Kasumi-1 (cell line): ENCODE measurements around the gene TMEM272.

ENCODE experiments used
- DNase-seq, 2 experiments: peaks; one replicate each; lab custom pipeline; 2025; lab: John Stamatoyannopoulos, UW

Gene TMEM272

DNA sequence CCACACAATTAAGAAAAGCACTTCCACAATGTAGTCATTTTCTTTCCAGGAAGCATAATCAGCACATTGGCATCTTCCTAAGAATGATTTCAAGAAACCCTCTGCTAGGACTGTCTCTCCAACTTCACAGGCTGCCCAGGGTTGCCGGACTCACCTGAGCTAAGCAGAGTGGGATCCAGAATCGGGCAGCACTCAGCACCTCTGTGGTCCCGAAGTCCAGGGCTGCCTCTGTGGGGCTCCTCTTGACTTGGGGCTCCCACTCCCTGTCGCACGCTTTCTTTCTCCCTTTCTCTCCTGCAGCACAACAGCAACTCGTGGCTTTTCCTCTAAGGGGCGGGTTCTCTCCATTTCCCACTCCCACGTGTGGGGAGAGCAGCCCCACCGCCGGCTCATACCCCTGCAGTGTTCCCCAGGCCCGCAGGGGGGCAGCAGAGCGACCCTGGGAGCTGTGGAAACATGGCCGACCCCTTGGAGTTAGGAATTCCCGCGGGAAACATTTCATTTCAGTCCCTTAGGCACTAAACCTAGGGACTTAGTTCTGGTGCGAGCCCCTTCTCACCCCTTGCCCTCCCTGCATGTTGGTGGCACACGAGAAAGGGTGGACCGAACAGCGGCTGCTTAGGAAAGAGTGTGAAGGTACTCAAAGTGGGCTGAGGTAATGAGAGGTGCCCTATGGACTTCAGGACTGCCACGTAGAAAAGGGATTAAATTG, at the start of gene TMEM272:
TMEM272 (minus strand) TSS at position 316 of the 712 bp plus-strand sequence. CDS start 6,647 bp downstream, outside the sequence.
- DNase-seq = peak; percentile 41 to 51

GRCh38 chr13:51894239-51894638, 49.3 kb upstream of the TMEM272 start:
- DNase-seq = no peak

DNA sequence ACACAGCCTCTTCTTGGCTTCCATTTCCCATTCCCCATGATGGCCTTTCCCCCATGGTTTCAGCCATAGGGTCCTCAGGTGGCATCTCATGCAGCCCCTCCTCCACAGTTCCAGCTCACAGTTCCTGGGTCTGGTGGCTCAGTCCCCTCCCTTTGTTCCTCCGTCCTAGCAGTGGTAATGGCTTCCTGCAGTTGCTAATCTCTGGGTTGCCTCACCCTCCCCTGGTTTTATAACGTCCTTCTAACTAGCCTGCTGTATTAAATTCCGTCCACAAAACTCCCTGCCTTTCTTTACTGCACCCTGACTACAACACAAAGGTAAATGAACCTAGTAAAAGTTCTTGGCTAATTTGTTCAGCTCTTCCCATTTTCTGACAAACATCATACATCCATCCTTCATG, 47.7 kb upstream of the TMEM272 start:
- DNase-seq = no peak

DNA sequence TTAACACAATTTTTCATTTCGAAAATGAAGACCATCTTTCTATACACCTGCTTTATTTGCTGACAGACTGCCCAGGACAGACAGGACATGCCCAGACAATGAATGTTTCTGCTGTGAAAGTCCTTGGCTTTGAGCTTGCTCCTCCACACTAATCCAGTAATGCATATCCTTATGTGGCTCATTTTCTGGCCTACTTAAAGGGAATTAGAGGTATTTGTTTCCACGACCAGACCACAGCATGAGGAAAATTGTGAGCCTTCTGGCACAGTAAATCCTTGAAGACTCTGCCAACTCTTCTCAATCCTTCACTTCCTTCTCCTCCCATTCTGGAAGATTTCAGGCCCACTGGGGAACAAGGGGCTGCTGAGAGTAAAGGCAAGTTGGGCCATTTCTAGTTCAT, 42.5 kb upstream of the TMEM272 start:
- no peak for DNase-seq

GRCh38 chr13:51885651-51886050, 40.7 kb upstream of the TMEM272 start:
- no peak for DNase-seq

GRCh38 chr13:51883226-51883600, 38.2 kb upstream of the TMEM272 start:
- no peak for DNase-seq

- DNase-seq = no peak
Measured at GRCh38 chr13:51882570-51883225, 37.7 kb upstream of the TMEM272 start.

GRCh38 chr13:51881296-51881695, 36.3 kb upstream of the TMEM272 start:
- peak; percentile 28 to 38 for DNase-seq

DNA sequence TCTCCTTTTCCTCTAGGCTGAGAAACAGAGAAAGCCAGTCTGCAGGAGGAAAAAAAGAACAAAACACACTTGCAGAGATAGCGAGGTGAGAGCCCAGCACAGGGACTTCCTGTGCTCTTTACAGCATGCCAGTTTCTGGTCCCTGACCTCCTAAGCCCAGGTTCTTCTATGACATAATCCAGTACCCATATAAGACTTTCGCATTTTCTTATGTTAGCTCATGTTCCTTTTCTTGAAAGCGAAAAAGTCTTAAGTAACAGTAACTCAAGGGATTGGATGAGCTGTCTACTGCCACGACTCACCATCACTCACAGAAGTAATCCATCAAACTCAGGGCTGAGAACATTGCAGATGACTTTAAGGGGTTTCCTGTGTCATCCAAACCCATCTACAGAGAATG, 34.2 kb upstream of the TMEM272 start:
- no peak for DNase-seq

DNA sequence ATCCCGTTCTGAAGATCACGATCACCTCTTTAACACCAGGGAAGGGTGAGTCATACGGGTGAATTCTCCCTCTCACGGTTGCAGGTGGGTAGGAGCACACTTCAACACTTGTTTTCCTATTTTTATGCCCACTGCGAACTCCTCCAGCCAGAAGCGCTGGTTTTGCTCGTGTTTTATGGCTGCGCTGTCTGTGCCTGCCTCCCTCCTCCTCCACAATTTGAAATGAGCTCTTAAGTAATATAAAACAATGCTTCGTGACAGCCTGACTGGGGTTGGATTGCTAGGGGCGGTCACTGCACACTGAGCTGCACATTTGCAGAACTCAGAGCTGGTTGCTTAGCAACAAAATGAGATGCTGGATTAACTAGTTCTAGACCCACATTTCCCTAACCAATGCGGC, 29.7 kb upstream of the TMEM272 start:
- no peak for DNase-seq

DNA sequence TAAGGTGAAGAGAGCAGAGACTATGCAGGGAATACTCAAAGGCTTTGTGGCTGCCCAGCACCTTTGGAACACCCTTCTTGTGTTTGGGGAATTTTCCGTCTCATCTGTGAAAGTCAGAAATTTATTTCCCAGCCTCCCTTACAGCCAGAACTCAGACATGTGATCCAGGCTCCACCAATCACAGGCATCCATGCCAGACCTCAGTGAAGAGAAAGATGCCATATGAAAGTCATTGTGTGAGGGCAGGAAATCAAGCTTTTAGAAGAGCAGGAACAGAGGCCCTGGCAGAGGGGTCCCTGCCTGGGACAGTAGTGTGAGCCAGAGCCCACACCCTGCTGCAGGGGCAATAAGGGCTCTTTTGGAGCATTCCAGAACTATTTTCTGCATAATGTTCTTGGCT, 28.9 kb upstream of the TMEM272 start:
- no peak for DNase-seq

- no peak for DNase-seq
Measured at GRCh38 chr13:51873117-51873798, 28.3 kb upstream of the TMEM272 start.

- DNase-seq = no peak
Measured at GRCh38 chr13:51870616-51871015, 25.6 kb upstream of the TMEM272 start.

- no peak for DNase-seq
Measured at GRCh38 chr13:51869916-51870315, 24.9 kb upstream of the TMEM272 start.

DNA sequence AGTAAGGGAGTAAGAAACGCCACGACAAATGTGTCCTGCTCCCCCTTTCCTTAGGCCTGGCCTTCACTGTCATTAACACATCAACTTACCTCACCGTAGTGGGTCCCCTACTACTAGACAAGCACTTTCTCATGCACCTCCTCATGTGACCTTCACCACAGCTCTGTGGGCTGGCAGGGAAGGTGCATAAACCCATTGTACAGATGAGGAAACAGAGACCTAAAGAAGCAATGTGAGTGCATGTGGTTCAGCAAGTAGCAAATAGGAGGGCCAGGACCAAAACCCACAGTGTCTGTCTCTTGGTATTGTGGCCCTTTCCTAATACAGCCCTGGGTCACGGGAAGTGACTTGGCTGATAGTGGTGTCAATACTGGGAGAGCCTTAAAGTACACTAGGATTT, 22.1 kb upstream of the TMEM272 start:
- DNase-seq = no peak

GRCh38 chr13:51865838-51866237, 20.9 kb upstream of the TMEM272 start:
- no peak for DNase-seq

DNA sequence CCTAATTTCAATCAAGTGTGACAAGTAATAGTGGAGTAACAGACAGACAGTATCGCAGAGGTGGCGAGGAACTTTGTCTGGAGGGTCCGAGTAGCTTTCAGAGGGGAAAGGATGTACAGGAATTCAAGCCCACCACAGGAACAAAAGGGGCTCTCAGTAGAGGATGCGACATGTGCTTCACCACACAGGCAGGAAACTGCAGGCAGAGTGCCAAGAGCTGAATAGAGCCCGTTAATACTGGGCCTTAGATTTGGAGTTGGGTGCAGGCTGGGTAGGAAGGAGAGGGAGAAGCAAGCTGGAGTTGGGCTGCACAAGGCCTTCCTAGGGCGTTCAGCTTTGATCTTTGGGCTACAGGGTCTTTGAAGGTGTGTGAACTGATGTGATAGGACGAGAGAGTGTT, 18.0 kb upstream of the TMEM272 start:
- DNase-seq = no peak

DNA sequence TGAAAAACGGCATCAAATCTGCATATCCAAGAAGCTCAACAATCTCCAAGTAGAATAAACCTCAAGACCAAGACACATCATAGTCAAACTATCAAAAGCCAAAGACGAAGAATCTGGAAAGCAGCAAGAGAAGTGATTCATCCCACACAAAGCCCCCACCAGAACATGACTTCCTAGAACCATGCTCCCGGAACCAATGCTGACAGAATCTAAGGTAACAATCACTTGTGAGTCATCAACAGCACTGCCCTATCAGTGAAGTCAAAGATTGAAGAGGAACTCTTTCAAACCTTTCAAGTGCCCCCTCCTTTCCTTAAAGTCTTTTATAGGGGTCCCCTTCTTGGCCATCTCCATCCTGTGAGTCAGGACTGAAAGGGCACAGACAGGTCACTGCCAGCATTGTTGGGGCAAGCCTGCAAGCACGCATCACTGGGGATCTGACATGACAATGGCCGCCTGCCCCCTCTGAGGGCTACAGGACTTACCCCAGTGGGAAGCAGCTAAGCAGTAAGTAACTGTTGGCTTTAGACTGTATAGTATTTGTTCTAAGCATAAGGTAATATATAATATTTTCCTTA, 16.8 kb upstream of the TMEM272 start, which contains the start of gene CCDC70:
CCDC70 (plus strand) TSS at position 247 of the 578 bp plus-strand sequence. CDS start 3,443 bp downstream, outside the sequence.
- DNase-seq = no peak

GRCh38 chr13:51858433-51859247, 13.7 kb upstream of the TMEM272 start:
- DNase-seq = no peak

- no peak for DNase-seq
Measured at GRCh38 chr13:51856998-51857397, 12.0 kb upstream of the TMEM272 start.

GRCh38 chr13:51856027-51856736, 11.2 kb upstream of the TMEM272 start:
- DNase-seq = no peak
